ENCODE results near the gene PUM2.
"Not testable (repeated sequence)": the region's sequence is repeated elsewhere in the genome, so short reads cannot be mapped to it uniquely, and the experiment has no call there.

The PUM2 gene, protein sequence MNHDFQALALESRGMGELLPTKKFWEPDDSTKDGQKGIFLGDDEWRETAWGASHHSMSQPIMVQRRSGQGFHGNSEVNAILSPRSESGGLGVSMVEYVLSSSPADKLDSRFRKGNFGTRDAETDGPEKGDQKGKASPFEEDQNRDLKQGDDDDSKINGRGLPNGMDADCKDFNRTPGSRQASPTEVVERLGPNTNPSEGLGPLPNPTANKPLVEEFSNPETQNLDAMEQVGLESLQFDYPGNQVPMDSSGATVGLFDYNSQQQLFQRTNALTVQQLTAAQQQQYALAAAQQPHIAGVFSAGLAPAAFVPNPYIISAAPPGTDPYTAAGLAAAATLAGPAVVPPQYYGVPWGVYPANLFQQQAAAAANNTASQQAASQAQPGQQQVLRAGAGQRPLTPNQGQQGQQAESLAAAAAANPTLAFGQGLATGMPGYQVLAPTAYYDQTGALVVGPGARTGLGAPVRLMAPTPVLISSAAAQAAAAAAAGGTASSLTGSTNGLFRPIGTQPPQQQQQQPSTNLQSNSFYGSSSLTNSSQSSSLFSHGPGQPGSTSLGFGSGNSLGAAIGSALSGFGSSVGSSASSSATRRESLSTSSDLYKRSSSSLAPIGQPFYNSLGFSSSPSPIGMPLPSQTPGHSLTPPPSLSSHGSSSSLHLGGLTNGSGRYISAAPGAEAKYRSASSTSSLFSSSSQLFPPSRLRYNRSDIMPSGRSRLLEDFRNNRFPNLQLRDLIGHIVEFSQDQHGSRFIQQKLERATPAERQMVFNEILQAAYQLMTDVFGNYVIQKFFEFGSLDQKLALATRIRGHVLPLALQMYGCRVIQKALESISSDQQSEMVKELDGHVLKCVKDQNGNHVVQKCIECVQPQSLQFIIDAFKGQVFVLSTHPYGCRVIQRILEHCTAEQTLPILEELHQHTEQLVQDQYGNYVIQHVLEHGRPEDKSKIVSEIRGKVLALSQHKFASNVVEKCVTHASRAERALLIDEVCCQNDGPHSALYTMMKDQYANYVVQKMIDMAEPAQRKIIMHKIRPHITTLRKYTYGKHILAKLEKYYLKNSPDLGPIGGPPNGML

DNA sequence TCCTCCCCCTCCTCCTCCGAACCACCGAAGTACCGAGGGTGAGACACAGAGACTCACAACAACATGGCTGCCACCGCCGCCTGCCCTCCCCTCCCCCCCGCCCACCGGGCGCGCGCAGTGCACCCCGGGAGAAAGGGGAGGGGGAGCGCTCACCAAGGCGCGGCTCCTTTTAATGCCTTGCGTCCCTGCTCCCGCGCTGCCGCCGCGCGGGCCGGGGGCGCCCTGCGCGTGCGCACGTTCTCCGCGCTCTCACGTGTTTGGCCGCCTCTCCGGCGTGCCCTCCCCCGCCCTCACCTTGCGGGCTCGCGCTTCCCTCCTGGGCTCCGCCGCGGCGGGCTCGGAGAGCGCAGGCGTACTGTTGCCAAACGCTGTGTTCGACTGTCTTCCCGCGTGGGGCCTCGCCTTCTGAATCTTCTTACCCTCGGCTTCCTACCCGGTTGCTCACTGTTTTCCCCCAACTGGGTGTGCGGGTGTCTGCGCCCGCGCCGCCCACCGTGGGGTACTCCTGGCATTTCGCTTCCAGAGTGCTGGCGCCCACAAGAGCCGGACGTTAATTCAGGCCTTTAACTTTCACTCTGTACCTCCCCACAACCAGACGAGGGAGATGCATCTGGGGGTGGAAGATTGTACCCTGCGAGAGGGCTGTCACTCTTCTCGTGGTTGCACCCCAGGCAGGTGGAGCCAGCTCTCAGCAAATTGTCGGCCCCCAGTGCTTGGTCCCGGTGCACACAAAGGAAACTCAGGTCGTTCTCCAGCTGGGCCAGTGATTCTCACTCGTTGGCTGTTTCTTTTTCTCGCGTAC is at the start of gene PUM2:
Gene PUM2, minus strand, starts transcription at position 92 of the 802 bp plus-strand sequence. CDS start 23,484 bp downstream, outside the sequence.
- DNase-seq, result peak; percentile 94

DNA sequence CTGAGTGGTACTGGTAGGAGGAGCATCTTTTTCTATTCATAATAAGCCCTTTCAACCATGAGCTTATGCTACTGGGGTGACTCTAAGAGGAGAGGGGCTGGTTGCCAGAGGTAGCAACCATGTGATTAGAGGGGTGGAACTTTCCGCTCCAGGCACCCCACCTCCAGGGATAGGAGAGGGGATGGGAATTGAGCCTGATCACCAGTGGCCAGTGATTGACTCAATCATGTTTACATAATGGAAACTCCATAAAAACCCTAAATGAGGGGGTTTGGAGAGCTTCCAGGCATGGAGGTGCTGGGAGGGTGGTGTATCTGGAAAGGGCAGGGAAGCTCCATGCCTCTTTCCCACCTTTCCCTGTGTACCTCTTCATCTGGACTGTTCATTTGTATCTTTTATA is 49.7 kb upstream of the PUM2 start:
- DNase-seq, result no peak

DNA sequence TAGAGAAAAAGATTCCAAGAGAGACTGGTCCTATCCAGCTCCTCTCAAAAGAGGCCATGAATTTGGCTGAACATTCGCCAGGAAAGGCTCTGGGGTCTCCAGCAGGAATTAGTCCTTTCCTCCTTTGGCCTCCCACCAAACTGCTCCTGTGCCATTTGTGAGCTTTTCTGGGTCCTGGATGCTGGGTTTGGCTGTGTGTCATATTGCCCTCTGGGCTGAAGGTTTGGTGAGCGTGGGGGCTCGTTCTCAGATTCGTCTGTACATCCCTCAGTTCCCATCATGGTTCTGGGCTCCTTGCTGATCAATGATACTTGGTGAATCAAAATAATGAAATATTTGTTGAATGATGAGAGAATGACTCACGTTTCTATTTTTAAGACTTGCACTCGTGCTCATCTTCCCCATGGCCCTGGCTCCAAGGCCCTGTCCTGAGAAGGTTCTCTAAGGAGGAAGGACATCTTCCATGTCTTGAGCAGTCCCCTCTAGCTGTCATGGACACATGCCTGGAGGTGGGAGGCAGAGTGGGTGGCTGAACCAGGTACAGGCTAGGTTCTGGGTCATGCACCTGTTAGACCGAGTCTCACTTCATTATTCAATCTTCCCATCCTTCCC is 48.4 kb upstream of the PUM2 start:
- no peak for DNase-seq

DNA sequence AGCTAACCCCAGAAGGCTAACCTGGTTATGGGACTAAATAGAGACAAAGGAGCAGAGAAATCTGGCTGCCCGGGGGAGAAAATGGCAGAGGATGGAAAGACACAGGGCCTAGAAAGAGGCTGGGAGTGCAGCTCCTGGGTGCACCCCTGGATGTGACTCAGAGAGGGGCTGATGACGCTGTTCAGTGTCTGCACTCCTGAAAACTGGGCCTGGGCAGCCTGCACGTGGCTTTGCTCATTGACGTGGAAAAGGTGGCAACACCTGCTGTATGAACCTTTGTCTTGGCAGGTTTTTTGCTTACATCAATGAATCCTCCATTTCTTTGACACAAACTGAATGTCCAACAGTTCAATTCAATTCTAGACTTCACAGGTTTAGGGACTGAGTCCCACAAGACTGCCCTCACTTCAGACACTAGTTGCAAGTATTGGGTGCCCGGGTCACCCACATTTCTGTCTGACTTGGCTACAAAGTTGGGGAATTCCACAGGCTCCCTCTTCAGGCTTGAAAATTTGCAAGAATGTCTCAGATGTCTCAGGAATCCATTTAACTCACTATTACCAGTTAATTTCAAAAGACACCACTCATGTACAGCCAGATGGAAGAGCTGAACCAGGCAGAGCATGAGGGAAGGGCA is 47.3 kb upstream of the PUM2 start:
- no peak for DNase-seq

DNA sequence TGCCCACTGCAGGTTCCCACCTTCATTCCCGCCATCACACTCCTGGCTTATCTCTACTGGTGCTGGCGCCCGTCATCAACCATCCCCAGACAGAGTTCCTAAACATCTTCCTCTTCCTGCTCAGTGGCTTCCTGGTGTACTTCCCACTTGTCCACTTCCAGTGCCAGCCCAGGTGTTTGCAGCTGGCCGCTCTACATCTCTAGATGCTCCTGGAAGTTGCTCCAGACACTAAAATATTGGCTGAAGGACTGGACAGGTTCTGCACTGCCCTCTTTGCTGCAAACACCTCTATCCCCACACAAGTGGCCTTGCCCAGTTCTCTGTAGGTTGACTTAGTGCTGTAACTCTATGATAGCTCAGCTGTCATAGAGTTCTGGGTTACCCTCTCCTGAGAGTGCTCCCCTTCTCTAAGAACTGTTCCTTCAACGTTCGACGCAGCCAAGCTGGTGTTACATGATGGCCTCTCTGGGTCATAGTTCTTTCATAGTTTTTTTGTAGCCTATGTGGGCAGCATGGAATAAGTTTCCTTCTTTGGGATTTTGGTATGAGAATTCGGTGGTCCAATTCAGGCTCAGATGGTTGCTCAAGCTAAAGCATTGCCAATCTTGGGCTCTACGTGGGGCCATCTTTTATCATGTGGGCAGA is 45.8 kb upstream of the PUM2 start:
- DNase-seq, result no peak

DNA sequence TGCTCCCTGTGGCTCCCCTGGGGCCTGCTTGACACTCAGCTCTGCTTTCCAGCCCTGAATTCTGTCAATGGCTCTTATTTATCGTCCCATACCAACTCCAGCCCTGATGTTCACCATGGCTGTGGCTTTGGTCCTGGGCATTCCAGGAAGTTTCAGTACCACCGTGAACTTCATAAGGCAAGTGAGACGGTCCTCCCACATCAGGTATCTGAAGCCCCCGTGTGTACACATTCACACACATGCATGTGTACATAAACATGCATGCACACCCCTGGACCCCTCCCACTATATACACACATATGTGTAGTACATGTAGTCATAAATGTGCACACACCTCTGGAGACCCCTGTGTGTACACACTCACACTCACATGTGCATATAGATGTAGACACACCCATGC is 43.3 kb upstream of the PUM2 start:
- DNase-seq, result no peak

DNA sequence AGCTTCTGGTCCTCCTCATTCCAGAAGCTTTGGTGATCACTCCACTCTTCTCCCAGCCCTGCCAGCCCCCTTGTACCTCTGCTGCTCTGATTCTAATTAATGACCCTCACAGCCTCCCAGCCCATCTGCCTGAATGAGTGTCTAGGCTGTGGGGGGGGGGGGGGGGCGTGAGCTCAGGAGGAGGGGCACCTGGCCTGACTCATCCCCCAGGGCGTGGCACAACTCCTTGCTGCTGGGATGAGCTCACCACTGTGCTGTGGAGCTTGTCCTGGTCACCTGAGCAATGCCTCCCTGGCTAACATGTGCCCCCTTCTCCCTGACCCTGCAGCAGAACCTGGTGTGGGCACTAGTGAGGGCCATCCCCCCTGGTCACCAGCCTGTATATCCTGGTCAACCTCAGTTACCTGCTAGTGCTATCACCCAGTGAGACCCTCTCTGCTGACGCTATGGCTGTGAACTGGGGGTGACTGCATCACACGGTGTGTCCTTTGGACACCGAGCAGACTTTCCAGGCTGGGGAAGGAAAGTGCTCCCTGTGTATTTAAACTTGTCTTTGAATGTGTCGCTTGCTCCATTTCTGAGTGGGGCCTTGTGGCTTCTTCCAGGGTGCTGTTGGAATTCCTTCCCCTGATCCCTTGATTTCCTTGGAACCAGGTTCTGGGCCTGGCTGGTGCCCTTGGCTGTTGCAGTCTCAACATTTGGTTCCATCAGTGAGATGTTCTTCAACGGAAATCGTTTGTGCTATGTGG is 41.5 kb upstream of the PUM2 start:
- DNase-seq, result no peak

DNA sequence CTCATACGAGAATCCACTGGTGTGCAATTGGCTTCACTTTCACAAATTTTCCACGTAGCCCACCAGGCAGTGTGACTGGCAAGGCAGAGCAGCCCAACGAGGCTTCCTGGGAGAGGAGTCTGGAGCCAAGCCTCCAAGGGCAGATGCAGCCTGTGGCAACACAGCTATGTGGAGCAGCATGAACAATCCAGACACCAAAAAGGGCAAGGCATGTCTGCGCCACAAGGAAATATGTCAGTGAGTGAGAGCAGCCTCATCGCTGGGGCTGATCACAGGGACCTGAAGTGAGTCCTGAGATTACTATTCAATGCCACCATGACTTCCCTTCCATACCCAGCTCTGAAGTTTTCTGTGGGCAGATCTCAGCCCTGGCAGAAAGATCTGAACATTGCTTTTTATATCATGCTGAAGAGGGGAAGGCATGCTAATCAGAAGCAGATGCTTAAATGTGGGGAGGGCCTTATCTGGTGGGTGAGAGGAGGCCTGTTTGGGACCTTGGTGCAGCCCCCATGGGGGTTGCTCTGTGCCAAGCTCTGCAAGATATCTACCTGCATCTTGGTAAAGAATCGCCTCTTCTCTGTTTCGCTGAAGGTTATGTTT is 40.0 kb upstream of the PUM2 start:
- DNase-seq, result no peak

DNA sequence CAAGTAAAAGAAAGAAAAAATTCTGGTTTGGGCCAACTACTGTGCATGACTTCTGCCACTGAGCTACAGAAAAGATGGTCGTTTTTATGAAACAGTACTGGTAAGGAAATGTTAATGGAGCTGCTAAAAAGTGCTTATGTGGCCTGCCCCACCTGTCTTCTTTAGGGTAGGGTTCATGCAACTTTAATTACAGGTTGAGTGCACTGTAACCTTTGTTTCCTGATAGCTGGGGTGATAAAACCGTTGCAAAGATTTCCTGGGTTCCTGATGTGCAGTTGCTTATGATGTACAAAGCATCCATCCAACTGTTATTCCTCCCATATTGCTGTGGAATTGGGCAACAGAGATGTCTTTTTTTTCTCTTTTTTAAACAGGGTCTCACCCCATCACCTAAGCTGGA is 34.3 kb upstream of the PUM2 start:
- DNase-seq, result no peak

DNA sequence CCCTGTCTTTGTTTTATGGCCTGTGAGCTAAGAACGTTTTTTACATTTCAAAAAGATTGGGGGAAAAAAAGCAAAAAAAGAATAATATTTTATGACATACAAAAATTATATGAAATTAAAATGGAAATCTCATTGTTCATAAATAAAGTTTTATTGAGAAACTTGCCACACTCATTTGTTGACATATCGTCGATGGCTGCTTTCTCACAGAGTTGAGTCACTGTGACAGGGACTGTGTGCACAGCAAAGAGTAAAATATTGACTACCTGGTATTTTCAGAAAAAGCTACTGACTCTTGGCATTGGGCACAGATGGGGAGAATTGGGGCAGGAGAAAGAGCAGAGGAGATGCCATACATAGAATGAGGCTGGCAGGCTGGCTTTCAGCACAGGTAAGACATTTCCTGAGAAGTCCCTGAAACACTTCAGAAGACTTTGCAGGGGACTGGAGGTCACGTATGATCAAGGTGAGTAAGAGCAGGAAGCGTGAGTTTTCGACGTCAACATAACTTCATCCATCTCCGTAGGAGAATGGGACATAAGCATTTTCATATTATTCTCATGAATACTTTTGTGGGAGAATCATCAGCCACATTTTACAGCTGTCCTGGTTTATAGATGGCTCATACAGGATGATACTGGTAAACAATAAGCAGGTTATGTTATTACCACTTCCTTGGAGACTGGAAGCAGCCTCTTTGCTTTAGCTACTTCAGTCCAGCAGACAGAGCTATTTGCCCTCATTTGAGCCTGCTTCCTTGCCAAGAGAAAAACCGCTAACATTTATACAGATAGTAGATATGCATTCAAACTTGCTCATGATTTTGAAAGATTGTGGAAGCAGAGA is 32.5 kb upstream of the PUM2 start:
- no peak for DNase-seq

DNA sequence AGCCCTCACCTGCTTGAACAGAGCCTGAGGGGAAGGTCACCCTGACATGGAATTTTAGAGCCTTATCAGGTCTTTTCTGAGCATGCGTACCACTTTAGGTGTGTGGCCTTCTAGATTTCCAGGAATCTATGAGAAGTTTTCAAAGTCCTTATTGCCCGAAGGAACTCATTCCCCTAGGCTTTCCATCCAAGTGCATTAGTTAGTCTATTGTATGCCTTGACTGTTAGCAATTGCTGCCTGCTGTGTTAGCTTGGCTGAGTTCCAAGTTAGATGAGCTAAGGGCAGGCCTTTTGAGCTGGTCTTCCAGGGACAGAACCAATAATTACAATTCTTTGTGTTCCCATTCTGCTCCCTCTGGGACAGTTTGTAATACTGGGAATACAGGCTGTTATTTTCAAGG is 30.8 kb upstream of the PUM2 start:
- peak; percentile 33 for DNase-seq

DNA sequence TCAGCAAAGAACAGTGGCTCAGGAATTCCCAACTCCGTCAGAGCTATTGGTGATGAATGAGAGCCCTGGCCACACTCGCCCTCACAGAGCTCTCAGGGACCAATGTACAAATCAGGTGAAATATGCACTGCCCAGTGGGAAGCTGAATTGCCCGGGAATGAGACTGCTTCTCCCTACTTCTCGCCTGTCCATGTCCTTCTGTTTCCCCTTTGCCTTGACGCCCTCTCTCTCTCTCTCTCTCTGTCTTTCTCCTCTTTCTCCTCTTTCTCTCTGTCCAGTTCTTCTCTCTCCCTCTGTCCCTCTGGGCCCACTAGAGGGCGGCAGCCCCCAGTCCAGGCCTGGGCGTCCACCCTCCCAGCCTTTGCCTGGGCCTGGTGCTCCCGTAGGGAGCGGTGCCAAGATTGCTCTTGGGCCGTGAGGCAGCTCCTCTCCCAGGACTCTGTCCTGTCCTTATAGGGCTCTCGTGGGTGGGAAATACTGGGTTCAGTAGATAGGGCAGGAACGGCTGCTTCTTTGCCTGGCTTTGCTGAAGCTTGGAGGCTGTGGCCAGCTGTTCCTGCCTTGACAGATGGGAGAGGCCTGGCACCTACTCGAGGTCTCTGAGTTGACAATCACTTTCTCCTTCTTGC is 28.4 kb upstream of the PUM2 start:
- peak; percentile 35 for DNase-seq

DNA sequence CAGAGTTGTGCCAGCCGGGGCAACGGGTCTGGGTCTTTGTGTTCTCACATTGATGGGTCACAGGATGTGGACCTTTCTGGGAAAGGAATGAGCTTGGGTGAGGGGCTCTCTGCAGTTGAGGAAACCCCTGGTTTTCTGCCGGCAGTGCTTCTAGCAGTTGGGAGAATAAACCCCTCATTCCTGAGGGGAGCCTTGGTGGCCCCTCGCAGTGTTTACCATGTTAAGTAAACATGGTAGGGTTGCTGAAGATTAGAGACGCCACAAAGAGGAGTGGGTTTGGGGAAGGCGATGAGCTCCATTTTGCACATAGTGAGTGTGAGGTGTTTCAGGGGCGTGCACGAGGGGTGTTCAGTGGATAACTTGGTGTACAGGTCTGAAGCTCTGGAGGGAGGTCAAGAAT is 27.7 kb upstream of the PUM2 start:
- DNase-seq, result no peak

DNA sequence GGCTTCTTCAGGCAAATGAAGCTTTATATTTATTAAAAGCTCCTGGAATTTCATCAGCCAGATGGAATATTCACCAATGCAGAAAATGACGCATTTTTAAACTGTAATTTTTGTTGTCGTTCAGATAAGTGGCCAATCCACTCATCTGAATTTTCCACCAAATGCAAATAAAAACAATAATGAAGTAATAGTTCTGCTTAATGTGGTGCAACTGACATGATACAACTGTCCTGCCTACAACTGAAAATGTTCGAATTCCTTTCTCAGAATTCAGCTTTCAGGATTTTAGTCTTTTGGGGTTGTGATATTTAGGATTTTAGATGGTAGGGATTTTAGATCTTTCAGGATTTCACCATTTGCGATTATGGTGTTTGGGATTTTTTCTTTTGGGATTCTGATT is 27.1 kb upstream of the PUM2 start:
- no peak for DNase-seq

DNA sequence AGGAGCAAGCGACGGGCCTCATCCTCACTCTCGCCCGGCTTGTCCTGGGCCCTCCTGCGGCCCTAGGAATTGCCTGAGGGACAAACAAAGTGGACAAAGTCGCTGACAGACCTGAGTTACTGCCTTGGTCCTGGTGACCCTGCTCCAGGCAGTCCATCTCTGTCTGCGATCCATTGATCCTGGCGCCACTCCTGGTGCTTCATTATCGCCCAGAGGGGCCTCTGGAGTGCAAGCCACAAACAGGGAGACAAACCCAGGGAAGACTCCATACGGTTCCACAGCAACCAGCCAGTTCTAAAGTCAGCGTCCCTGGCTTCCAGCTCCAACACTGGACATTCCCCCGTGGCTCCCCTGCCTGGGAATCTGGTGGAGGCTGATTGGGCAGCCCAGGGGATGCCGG is 24.3 kb upstream of the PUM2 start:
- DNase-seq, result not testable (repeated sequence)

DNA sequence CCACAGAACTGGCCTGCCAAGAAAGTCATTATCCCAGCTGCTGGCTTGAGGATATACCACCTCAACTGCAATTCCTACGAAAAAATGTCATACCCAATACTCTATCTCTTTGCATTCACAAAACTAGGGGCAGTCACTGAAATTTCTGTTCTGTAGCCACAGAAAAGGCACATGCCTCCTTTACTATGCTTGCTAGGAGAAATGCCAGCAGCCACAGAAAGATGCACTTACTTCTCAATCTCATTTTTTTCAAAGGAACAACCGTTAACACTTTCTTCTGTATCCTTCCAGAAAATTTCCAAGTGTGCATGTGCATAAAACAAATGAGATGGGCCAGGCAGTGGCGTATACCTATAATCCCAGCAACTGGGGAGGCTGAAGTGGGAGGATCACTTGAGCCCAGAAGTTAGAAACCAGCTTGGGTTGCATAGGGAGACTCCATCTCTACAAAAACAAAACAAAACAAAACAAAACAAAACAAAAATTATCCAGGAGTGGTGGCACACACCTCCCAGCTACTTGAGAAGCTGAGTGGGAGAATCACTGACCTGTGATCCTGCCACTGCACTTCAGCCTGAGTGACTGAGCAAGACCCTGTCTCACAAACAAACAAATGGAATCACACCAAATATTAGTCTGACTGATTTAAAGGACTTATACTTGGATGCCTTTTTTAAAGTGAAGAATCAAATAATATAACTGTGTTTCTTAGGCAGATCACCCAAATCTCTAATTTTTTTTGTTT is 22.4 kb upstream of the PUM2 start:
- DNase-seq, result no peak

DNA sequence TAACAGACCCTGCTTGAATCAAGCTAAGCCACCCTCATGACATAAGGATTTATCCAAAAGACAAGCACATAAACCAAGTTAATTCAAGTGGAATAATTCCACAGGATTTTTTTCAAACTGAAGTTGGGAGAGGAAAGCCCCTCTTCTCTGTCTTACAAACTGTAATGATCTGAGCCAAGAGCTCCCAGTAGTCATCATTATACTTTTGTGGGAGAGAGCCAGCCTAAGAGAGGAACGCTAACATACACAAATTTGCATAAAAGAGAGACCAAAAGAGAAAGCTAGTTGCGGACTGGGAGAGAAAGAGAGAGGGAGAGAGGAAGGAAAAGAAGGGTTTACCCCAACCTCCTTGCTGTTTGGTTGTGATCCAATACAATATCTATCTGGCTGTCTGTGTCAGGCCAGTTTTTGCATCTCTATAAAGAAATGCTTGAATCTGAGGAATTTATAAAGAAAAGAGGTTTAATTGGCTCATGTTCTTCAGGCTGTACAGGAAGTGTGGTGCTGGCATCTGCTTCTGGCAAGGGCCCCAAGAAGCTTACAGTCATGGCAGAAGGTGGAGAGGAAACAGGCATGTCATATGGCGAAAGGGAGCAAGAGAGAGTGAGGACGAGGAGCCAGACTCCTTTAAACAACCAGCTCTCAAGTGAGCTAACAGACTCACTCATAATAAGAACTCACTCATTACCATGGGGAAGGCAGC is 20.8 kb upstream of the PUM2 start:
- DNase-seq, result no peak
